GM21825 (cell line): ENCODE data around the gene HIVEP2.

Source experiments
- ATAC-seq: cut with Tn5 transposase; IDR thresholded peaks from one replicate; pipeline ENCODE4 v1.9.1; 2021; ENCODE audit warnings: mild to moderate bottlenecking, moderate library complexity; ENCODE audit not compliant: unreplicated experiment

Gene HIVEP2

DNA sequence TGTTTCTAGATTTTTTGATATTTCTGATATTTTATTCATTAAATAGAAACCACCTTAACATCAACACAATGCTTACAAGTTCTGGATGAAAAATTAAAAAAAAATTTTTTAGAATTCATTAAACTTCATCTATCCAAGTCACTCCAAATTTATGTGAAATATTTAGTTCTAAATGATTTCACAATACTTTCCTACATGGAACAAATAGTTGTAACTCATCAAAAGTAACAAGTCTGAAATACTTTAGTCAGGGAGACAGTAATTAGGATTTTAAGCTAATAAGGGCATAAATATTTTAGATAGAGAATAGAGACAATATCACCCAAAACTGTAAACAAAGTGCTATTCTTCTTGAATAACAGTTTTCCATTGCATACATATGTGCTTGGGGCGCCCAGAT is 147.8 kb downstream of the HIVEP2 start:
- ATAC-seq: no peak

DNA sequence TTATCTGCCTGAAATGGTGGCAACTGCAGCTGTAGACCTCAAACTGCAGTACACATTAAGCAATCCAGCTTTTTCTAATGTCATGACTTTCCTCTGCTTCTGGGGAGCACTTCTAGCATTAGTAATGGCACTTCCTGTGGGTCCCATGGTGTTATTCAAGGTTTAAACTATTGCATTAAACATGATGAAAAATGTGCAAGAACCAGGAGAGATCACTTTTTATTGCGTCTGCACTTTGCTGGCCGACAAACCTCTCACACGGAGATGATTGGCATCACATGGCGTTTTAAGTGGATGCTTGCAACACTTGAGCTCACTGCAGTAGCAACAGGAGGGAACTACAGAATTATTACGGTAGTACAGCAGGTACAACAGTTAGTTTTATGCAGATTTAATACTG is 148.4 kb downstream of the HIVEP2 start:
- no peak for ATAC-seq

DNA sequence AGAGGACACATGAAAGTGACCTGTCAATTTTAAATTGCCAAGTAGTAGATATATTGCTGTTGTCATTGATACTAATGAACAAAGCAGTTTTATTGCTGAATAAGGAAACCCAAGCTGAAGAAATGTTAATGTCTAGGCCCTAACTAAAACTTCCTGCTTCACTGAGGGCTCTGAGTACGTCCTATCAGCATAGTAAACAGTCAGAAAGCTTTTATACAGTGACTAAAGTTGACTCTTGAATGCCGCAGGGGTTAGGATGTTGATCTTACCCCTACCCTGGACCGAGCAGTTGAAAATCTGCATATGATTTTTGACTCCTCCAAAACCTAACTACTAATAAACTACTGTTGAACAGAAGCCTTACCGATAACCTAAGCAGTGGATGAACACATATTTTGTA is 149.0 kb downstream of the HIVEP2 start:
- no peak for ATAC-seq

DNA sequence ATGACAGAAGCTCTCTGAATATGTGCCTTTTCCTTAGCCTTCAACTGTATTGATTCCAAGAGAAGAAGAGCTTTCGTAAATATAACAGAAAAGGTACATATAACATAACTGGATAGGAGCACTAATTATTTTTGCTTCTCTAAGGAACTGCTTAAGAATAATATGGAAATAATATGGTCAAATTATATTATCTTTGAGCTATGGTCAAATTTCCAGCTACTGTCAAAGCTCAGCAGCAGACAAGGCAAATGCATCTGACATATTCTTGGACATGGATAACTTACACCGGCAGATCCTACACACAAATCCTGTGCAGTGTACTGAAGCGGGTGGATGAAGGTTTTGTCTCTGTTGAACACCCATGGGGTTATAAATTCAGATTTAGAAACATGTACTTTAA is 150.6 kb downstream of the HIVEP2 start:
- no peak for ATAC-seq

DNA sequence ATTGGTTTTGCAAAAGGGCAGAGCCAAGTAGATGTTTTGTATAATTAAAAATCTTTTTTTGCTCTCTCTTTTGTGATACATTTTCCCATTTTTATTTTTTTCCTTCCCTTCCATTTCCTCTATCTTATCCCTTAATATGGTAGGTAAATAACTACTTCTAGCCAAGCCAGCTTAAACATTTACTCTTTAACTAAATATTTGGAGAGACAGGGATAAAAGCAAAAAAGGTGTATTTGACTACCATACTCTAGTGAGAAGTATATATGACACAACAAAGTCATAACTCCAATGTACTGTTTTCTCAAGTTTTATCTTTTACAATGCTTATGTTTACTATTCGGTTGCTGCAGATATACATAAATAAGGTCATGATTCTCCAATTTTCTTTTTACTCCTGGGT is 154.7 kb downstream of the HIVEP2 start:
- ATAC-seq: no peak

DNA sequence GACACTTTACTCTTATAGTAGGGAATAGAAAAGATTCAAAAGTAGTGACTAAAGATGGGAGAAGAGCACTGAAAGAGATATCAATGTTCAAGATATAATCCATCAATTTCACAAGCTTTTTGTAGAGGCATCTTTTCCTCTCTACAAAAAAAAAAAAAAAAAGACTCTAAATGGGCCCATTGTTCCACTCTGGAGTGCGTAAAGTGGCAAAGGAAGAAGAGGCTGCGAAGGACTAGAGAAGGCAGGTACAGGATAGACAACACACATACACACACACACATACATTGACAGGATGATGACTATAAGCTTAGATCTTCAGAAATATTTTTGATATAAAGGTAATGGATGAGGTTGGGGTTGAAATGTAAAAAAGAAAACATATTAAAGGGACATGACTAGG is 157.6 kb downstream of the HIVEP2 start:
- no peak for ATAC-seq

DNA sequence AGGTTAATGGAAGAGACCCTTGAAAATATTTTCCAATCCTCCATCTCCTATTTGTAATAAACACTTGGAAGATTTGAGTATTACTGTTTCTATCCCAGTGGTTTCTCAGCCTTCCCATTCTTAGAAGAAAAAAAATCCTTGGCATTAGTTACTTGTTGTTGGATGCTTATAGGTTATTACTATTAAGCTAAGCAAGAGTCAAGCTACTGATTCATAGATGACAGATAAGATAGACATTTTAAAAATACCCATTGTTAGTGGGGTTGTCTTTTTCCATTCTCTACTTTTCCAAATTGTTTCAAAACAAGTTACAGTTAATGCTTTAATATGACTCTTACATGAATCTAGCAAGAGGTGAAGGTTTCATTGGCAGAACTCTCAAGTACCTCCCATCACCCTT is 158.5 kb downstream of the HIVEP2 start:
- ATAC-seq: no peak

DNA sequence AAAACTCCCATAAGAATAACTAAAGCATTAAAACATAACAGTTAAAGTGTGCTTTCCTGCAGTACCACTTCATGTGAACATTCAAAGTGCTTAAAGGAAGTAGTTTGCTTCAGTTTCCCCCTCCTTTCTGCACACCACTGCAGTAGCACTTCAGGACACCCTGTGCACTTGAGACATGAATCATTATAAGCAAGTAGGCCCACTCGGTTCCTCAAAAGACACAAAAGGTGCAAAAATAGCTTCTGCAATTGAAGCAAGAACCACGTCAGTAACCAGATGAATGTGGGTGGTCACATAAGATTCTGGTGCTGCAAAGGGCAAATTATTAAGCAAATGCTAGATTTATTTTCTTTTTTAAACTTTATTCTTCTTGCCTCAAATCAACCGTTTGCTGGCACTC is 160.6 kb downstream of the HIVEP2 start:
- ATAC-seq: peak; percentile 100

DNA sequence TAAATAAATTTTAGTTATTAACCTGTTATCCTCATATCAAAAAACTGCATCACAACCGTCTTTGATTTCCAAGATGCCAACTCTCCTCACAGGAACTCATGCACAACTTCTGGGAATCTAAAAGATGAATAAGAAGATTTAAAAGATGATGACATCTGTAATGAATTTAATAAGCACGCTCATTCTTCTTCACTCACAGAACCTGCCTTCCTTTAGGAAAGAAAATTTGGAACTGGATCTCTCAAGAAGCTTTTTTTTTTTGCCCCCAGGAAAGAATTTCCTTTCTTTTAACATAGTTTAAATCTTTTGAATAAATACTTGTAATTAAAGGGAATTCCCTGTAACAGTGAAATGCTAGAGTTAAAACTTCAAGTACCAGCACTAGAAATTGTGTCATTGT is 161.5 kb downstream of the HIVEP2 start:
- no peak for ATAC-seq

DNA sequence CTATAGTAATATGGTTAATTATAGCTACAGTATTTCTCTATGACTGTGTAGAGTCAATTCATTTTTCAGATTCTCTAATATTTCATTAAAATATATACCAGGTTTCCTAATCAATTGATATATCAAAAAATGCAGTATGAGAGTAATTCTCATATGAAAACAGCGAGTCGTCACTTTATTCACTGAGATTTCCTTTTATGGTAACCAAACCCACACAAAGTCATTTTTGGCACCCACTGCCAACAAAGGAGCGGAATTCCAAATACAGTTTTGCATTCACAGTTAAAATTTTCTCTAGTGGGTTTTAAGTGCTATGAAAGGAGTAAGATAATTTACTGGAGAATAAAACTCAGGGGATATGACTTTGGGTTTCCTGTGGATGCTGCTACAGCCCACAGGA is 163.8 kb downstream of the HIVEP2 start:
- ATAC-seq: no peak

DNA sequence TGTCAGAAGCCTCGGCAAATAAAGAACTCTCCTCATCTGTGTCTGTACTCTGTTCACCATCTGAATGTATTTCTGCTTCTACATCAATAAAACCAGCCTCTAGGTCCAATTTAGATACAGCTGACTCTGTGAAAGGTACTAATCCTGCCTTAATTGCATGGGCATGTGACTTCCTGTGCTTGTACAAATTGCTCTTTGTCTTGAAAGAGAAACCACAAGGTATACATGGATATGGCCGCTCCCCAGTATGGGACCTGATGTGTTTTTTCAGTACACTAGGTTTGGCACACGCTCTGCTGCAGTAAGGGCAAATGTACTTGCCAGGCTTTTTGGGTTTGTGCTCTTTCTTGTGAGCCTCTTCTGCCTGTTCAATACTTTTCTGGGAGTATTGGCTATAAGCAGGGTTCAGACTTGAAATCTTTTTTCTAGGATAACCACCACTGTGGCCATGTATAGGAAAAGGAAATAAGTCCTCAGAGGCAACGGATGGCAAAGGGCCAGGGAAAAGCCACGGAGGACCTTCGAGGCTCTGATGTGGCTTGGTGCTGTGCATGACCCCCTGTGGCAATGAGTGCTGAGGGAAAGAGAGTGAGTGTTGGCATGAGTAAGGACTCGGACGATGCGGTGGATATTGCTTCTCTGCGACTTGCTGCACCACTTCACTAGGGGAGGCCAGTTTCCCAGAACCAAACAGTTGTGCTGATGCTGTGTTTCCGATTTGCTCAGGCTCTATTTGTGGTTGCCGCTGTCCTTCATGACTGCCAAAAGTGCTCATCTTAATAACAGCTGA is 170.9 kb downstream of the HIVEP2 start:
- ATAC-seq: no peak

DNA sequence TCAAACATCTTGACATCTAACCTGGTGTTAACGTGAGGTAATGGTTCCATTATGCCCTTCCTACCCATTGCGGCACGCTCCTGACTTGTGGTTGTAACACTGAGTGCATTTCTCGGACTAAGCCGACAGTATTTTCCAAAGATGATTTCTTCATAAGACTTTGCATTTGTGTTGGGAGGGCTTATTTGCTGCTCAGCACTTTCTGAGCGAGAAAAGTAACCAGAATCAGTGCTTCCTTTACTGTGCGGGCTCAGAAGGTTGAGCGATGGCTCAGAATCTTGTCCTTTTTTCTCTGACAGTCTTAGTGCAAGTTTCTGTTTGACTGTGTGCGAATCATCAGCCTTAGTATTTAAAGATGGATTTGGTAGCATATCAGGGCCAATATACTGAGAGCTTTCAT is 171.7 kb downstream of the HIVEP2 start:
- no peak for ATAC-seq

DNA sequence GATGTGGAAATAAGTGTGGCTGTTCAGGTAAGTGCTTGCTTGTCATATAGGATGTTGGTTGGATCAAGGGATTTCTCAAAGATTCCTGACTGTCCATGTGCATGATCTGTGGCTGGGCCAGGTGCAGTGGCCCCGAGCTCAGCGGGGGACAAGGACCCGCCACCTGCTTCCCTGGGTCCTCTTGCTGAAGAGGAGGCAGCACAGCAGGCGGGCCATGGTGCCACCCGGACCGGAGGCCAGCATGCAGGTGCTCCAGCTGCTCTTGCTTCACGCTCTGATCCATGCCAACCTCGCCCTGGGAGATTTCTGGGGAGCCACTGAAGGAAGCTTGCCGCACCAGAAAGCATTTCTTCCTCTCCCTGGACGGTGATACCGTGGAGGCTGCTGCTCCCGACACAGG is 173.8 kb downstream of the HIVEP2 start:
- no peak for ATAC-seq

DNA sequence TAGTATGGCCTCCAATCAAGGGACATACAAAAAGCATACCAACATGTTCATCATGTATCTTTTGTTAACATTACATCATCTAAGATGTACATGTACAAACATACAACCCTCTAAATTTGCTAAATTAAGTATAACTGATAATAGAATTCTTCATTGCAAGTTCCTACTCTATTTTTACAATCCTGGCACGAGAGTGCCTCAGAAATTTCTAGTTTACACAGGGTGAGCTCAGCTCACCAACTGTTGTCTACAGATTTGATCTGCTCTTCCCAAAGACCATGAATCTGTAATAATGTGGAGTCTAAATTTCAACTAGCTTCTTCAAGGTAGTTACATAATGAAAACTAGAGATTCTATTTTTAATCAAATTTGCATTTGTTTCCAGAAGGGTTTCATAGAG is 179.7 kb downstream of the HIVEP2 start:
- ATAC-seq: no peak

DNA sequence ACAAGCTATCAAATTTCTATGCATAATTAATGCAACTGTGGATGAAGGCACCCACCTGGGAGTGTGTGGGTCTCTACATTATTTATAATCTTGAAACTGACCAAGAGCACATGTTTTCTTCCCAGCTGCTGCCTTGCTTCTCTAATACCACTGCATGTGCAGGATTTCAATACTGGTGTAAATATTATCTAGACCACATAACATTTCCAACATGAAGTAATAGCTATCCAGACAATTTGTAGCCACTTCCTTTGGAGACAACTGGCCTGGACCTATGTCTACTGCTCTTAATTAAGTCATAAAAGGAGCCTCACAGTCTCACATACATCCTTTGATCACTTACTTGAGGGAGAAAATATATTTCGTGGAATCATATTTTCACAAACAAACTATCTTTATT is 180.7 kb downstream of the HIVEP2 start:
- ATAC-seq: no peak

DNA sequence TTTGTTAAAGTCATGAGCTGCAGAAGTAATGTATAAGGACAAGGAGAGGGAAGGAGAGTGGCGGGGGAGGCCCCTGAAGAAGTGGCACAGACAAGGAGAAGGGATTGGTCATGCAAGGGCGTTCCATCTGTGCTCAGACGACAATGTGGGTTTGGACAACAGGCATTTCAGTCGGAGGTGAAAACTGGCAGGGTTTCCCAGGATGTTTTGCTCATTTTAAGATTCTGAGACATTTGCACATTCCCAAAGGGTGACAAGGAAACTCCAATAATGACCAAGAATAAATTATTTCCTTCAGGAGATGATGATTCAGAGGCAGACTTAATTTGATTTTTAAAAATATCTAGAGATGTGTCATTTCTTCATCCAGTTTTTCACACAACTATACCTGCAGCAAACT is 181.8 kb downstream of the HIVEP2 start:
- ATAC-seq: no peak

DNA sequence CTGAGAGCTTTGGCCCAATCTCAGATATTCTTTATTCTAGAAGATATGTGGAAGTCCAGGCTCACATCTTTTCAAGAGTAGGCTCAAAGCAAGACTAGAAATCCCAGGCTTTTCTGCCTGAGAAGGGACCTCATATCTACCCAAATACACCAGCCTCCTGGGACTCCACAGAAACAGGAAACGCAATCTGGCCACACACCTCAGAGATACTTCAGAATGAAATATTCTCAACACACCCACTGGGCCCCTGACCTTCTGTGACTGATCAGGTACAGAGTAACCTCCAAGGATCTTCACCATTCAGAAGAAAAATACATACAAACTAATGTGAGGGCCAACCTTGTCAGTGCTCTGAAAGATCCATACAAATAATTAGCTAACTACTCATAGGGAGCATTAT is 183.2 kb downstream of the HIVEP2 start:
- peak; percentile 81 for ATAC-seq

DNA sequence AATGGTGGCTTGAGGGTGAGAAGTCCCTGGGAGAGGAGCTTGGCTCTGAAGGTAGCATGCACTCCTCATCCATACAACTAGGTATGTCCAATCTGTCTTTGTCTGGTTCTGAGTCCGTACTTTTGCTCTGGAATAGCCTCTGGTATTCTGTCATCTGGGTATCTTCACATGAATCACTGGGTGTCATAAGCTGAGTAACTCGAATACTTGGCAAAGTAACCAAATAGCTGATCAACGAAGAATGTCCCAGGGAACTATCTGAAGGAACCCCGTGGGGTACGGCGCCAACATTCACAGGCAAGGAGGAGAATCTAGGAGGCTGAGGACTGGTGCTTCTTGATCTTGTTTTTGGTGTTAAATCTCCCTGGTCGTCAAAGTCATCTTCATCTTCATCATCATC is 184.8 kb downstream of the HIVEP2 start:
- no peak for ATAC-seq

DNA sequence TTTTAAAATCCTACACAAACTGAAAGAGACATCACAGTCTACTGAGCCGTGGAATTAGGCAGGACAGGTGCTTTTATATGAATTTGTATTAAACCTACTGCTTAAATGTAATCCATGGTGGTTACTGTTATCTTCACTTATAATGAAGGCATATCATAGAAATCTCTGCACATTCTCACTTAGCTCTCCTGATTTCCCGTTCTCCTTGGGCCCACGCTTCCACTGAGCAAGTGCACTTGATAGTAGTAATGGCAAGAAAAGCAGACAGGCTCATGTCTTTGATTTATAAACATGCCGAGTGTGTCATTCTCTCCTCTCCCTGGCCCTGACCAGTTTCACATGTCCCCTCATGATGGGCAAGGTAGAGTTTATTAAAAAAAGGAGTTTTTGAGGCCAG is 186.3 kb downstream of the HIVEP2 start:
- ATAC-seq: no peak

DNA sequence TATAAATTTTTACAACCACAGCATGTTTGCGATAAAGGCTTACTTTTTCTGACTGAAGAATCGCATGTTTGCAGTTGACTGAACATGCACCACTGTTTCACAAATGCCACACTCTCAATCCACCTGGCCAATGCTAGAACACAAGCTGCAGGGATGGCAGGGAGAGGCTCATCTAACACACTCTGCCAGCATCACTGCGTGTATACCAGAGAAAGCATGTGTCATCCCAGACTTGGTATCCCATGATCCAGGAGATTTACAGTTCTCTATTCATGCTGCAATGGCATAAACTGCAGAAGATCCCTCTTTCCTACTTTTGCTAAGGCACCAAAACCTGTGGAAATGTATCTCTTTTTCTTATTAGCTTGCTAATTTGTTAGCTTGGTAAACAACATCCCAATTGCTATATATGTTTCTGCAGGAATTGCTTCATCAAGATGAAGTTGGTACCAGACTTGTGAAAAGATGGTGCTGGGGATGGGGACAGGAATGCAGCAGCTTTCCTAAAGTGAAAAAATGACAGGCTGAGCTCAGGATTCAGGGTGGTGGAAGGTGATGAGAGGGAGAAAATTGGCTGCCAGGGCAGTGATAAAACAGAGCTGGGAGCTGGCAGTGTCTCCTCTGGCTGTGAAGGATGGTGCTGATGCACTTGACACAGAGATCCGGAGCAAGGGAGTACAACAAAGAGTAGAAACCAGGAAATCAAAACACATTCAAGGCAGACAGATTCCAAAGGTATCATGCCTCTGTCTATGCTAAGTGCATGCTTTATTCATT is 186.9 kb downstream of the HIVEP2 start:
- no peak for ATAC-seq

DNA sequence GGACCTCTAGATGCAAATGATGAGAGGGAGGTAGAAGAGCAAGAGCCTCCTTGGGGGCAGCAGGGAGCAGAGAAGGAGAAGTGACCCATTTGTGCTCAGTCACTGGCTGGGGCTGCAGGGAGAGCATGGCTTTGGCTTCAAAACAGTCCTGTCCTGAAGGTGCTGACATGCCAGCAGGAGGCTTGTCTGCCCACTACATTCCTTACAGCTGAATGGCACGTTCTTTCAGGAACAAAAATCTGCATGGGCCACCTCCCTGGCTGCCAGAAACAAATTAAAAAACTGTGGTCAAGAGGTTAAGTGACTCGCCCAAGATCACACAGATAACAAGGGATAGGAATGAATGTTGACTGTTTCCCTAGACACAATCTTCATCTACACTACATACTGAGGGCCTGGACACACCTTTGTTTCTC is 188.8 kb downstream of the HIVEP2 start:
- ATAC-seq: no peak

DNA sequence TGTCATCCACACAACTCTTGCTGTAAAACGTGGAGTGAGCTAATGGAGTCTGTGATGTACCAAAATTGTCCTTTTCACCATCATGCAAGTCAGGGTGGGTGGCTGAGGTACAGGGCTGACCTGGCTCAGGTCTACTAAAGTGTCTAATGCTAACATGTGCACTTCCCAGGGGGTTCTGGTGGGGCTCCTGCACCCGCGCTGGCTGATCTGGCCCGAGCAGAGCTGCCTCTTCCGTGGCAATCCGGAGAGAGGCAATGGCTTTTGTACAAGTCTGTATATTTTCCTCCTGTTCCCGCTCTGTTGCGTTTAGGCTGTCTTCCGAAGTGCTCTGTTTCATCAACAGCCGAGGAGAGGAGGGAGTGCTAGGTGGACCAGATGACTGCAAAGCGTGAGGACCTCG is 191.8 kb downstream of the HIVEP2 start:
- ATAC-seq: no peak

DNA sequence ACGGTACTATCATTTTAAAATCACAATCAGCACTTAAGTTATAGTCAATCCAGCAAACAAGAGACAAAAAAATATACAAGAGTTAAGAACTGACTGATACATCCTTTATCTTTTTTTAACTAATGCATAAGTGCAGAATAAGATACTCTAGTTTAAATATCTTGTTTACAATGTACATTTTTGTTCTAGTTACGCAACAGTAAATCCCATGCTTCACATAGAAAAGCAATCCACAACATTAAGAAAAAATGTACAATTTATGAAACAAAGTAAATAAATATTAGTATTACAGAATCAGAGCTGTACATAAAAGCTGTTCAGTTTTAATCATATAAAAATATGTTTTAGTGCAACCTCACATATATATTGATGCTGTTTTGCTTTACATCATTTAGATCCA is 192.6 kb downstream of the HIVEP2 start:
- no peak for ATAC-seq
